ENCODE data around the gene PKNOX2.

DNA sequence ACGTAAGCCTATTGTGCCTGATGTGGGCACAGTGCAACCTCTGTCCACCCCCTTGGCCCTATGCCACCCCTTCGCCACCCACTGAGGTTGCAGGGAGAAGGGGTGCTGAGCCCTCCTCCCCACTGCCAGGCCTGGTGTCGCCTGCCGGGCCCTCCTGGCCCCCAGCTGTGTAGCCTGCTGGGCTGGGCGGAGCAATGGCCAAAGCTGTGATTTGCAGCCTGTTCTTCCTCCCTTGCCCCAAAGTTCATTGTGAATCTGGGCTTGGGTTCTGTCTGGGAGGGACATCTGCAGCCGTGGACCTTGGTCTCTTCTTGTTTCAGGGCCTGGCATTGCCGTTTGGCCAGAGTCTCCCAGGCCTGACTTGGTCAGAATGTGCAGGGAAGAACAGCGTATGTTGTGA is 121.9 kb downstream of the PKNOX2 start:
- no peak for TF ChIP-seq POLR2A (IDR thresholded peaks at IDR 0.05)
- TF ChIP-seq POLR2AphosphoS5 (IDR thresholded peaks at IDR 0.05): no peak
